OCI-LY1 (cell line): ENCODE measurements around the gene IRX1.

Experiments
- H2AFZ ChIP-seq: fragments of 200-600 bp; sonication (generic), shearing (Covaris generic); 2 replicates; pipeline ENCODE4 v1.6.0; 2014; ENCODE audit warnings: antibody characterized with exemption, mild to moderate bottlenecking, low read length
- H3F3A ChIP-seq: fragments of 200-600 bp; sonication (generic), shearing (Covaris generic); 2 replicates; pipeline ENCODE4 v1.6.0; 2014; ENCODE audit warnings: mild to moderate bottlenecking, antibody characterized with exemption, low read length, moderate library complexity; ENCODE audit not compliant: insufficient read depth
- H3K27ac ChIP-seq: fragments of 200-600 bp; sonication (generic); 2 replicates; pipeline ENCODE4 v1.5.1; 2014; ENCODE audit warnings: low read length, mixed run types, mild to moderate bottlenecking, low read depth; ENCODE audit not compliant: poor library complexity, severe bottlenecking
- H3K27me3 ChIP-seq: fragments of 200-600 bp; sonication (generic); 2 replicates; pipeline ENCODE4 v1.6.0; 2014; ENCODE audit warnings: antibody characterized with exemption, mild to moderate bottlenecking, low read length, moderate library complexity; ENCODE audit not compliant: insufficient read depth
- H3K36me3 ChIP-seq: fragments of 200-600 bp; sonication (generic); 2 replicates; pipeline ENCODE4 v1.6.1; 2014; ENCODE audit warnings: mild to moderate bottlenecking, antibody characterized with exemption, low read length, moderate library complexity, mixed read lengths; ENCODE audit not compliant: insufficient read depth
- H3K4me1 ChIP-seq: fragments of 200-600 bp; sonication (generic); 2 replicates; pipeline ENCODE4 v1.5.1; 2014; ENCODE audit warnings: mild to moderate bottlenecking, low read length, moderate library complexity; ENCODE audit not compliant: insufficient read depth, severe bottlenecking
- H3K4me2 ChIP-seq: fragments of 200-600 bp; sonication (generic), shearing (Covaris generic); 2 replicates; pipeline ENCODE4 v1.6.1; 2014; ENCODE audit warnings: low read length
- H3K4me3 ChIP-seq: fragments of 200-600 bp; sonication (generic); 2 replicates; pipeline ENCODE4 v1.5.1; 2014; ENCODE audit warnings: low read length, low read depth, mild to moderate bottlenecking, mixed read lengths; ENCODE audit not compliant: poor library complexity, severe bottlenecking
- H3K79me2 ChIP-seq: fragments of 200-600 bp; shearing (Covaris generic); 2 replicates; pipeline ENCODE4 v1.6.1; 2016; ENCODE audit warnings: mixed run types, low read length, mixed read lengths; ENCODE audit not compliant: insufficient read depth
- H3K9ac ChIP-seq: fragments of 200-600 bp; sonication (generic), shearing (Covaris generic); 2 replicates; pipeline ENCODE4 v1.6.1; 2014; ENCODE audit warnings: mild to moderate bottlenecking, low read length, mixed read lengths
- H3K9me2 ChIP-seq: fragments of 200-600 bp; sonication (generic), shearing (Covaris generic); 2 replicates; pipeline ENCODE4 v1.6.1; 2014; ENCODE audit warnings: low read depth, mild to moderate bottlenecking, low read length, mixed read lengths
- H3K9me3 ChIP-seq: fragments of 200-600 bp; shearing (Covaris generic); 2 replicates; pipeline ENCODE4 v1.6.1; 2014; ENCODE audit warnings: low read length, mixed read lengths
- H4K20me1 ChIP-seq: fragments of 200-600 bp; sonication (generic), shearing (Covaris generic); 2 replicates; pipeline ENCODE4 v1.6.0; 2016; ENCODE audit warnings: mild to moderate bottlenecking, low read length; ENCODE audit not compliant: insufficient read depth
- EZH2 ChIP-seq: fragments of 200-600 bp; sonication (generic), shearing (Covaris generic); IDR thresholded peaks from 2 replicates; pipeline ENCODE4 v1.8.0; 2017; ENCODE audit warnings: borderline replicate concordance, mixed run types, mild to moderate bottlenecking, antibody characterized with exemption, low read length, moderate library complexity, mixed read lengths
- TF ChIP-seq, protein P1 (sequence below): fragments of 200-600 bp; sonication (generic), shearing (Covaris generic); IDR thresholded peaks from 2 replicates; pipeline ENCODE4 v1.5.1; 2017; ENCODE audit warnings: mild to moderate bottlenecking, antibody characterized with exemption, low read length, moderate library complexity, mixed read lengths

Gene IRX1

DNA sequence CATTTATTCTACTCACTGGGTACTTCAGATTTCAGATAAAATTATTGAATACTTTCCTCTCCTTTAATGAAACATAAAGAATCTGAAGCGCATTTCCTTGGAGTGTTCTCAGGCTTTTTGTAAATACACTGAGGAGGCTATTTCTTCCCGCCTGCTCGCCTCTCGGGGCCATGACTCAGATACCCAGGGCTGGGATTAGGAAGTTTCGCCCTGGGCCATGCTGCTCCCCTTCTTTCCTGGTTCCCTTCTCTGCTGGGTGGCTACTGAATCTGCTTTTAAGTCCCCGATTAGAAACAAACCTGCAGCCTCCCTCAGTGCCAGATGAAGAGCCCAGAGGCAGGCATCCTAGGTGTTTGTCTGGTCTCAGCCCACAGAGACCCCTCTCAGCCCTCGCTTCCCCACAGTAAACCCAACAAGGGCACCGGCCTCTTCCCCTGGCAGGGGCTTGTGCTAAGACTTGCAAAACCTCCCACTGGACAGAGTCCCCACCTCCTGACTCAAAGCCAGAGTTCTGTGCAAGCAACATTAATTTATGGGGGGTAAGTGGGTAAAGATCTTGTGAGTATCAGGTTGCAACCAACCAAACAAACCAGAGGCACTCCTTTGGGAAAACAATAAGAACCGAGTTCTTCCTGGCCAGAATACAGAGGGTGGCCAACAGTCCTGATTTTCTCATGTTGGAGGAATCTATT, 30.7 kb upstream of the IRX1 start:
- Histone ChIP-seq H3K9me3 (no peaks in the 10 kb centered on the region), H3K9me2 (no peaks in the 10 kb centered on the region), H3K4me1 (no peaks in the 10 kb centered on the region), H3K4me2 (no peak overlapping the region), H3K36me3 (no peaks in the 10 kb centered on the region), H3K79me2 (no peaks in the 10 kb centered on the region), H3F3A (no peaks in the 10 kb centered on the region), H3K27me3 (no peaks in the 10 kb centered on the region; the same call in 1 of the 2 replicates), H3K4me3 (no peak overlapping the region), H3K9ac (no peak overlapping the region), H2AFZ (no peak overlapping the region), H3K27ac (no peak overlapping the region), H4K20me1 (no peaks in the 10 kb centered on the region)
- TF ChIP-seq, protein P1, sequence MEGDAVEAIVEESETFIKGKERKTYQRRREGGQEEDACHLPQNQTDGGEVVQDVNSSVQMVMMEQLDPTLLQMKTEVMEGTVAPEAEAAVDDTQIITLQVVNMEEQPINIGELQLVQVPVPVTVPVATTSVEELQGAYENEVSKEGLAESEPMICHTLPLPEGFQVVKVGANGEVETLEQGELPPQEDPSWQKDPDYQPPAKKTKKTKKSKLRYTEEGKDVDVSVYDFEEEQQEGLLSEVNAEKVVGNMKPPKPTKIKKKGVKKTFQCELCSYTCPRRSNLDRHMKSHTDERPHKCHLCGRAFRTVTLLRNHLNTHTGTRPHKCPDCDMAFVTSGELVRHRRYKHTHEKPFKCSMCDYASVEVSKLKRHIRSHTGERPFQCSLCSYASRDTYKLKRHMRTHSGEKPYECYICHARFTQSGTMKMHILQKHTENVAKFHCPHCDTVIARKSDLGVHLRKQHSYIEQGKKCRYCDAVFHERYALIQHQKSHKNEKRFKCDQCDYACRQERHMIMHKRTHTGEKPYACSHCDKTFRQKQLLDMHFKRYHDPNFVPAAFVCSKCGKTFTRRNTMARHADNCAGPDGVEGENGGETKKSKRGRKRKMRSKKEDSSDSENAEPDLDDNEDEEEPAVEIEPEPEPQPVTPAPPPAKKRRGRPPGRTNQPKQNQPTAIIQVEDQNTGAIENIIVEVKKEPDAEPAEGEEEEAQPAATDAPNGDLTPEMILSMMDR: no peak
- no peak for TF ChIP-seq EZH2

DNA sequence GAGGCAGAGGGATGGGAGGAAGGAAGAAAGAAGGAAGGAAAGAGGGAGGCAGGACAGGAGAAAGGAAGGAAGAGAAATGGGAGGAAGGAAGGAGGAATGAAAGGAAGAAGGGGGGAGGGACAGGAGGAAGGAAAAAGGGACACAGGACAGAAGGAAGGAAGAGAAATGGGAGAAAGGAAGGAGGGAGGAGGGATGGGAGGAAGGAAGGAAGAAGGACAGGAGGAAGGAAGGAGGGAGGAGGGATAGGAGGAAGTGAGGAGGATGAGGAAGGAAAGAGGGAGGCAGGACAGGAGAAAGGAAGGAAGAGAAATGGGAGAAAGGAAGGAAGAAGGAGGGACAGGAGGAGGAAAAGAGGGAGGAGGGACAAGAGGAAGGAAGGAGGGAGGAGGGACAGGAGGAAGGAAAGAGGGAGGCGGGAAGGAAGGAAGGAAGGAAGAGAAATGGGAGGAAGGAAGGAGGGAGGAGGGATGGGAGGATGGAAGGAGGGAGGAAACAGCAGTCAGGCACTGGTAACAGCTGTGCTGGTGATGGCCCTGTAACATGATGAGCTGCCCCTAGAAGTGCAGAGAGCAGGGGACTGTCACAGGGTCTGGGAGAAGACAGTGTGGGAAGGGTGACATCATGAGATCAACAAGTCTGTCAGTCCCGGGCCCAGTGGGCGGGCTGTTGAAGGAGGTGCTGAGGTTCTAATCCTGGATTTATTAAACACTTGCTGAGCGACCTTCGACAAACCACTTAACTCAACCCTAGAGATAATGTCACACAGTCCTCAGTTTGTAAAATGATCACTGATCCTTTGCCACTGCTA, 10.7 kb upstream of the IRX1 start:
- Histone ChIP-seq H3F3A (no peaks in the 10 kb centered on the region), H4K20me1 (no peaks in the 10 kb centered on the region), H3K4me2 (no peak overlapping the region), H3K9me2 (no peaks in the 10 kb centered on the region), H3K4me1 (no peaks in the 10 kb centered on the region), H3K79me2 (no peaks in the 10 kb centered on the region), H3K9ac (no peak overlapping the region), H3K9me3 (no peaks in the 10 kb centered on the region), H3K4me3 (no peak overlapping the region), H3K27ac (no peak overlapping the region), H3K27me3 (no peaks in the 10 kb centered on the region), H2AFZ (no peak overlapping the region), H3K36me3 (no peaks in the 10 kb centered on the region)
- TF ChIP-seq, protein P1: no peak
- no peak for TF ChIP-seq EZH2

DNA sequence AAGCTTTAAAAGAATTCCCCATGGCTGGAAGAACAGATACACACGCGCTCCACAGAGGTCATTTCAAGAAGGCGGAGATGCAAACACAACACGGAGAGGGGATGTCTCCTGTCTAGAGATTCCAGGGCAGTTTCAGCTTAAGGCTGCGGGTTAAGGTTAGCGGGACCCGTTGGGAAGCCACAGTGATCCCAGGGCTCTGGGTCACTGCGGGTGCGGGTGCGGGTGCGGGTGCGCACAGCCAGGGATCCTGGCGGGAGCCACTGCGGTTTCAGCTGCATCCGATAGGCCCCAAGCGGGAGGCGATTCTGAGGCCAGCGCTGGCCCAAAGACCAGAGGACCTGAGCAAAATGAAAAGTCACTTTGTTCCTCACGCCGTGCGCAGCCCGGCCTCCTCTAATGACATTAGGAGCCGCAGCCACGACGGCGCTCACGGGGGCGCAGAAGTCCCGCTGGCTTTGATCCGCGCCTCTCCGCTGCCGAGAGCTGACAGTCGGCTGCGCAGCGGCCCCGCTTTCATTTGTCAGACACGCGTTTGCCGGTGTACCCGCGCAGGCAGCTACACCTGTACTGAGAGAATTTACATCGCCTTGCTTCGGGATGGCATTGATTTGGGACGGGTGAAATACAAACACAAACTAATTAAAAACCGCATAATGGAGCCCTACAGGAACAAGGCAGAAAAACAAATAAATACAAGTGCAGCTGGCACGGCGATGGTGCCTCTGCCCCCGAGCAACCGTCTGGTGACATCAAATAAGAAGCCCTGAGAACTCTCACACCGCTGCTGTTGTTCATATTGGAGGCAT, 5.3 kb upstream of the IRX1 start:
- Histone ChIP-seq H2AFZ (no peak overlapping the region), H3K4me3 (no peak overlapping the region), H3K27me3 (no peaks in the 10 kb centered on the region)

More for the DNA sequence above, 5.3 kb upstream of the IRX1 start:
- H3K4me1 ChIP-seq: no peaks in the 10 kb centered on the region
- H3K4me2 ChIP-seq: no peak overlapping the region
- no peaks in the 10 kb centered on the region for H3K36me3 ChIP-seq
- H3K27ac ChIP-seq: no peak overlapping the region
- no peak overlapping the region for H3K9ac ChIP-seq
- no peaks in the 10 kb centered on the region for H3F3A ChIP-seq
- no peaks in the 10 kb centered on the region for H4K20me1 ChIP-seq
- H3K79me2 ChIP-seq: no peaks in the 10 kb centered on the region
- H3K9me2 ChIP-seq: no peaks in the 10 kb centered on the region
- TF ChIP-seq, protein P1: no peak
- no peak for TF ChIP-seq EZH2
- H3K9me3 ChIP-seq: no peaks in the 10 kb centered on the region
